ENCODE data around the gene PRRG4. TPM values are rescaled to one million over a fixed set of nuclear protein-coding genes. Genes with fewer than 3 reads are reported as not detected.

The PRRG4 gene
- total and polyA plus RNA-seq, 2 of the 13 experiments (the other 11 are each of a cell fraction or from before 2014, with no cell fraction given): 0.24 to 0.95 TPM

DNA sequence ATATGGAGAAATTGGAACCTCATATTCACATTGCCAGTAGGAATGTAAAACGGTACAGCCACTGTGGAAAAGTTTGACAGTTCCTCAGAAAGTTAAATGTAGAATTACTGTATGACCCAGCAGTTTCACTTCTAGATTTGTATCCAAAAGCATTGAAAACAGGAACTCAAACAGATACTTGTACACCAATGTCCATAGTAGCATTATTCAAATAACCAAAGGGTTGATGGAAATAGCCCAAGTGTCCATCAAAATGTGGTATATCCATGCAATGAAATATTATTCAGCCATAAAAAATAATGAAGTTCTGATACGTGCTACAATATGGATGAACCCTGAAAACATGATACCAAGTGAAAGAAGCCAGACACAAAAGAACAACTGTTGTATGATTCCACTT, 17.8 kb downstream of the PRRG4 start:
- CTCF ChIA-PET (ENCODE audit: low intra/inter-chr PET ratio, low total read pairs): no interaction called here
- Histone ChIP-seq H3K27me3 (ENCODE audit: control insufficient read depth in 1 of 2, insufficient read depth in 2 of 2, low read length in 2 of 2) (no peaks in the 10 kb centered on the region), H3K4me3 (replicated peaks in 1 of 3; ENCODE audit: insufficient read depth in 1 of 3, low read depth in 2 of 3, low read length in 3 of 3) (no peak overlapping the region), H4K20me1 (ENCODE audit: insufficient read depth, low read length) (no peaks in the 10 kb centered on the region), H3K36me3 (replicated peaks in 1 of 2; ENCODE audit: control insufficient read depth in 1 of 2, insufficient read depth in 2 of 2, low read length in 2 of 2) (no peaks in the 10 kb centered on the region), H3K79me2 (ENCODE audit: insufficient read depth, low read length) (no peaks in the 10 kb centered on the region), H3K9ac (ENCODE audit: insufficient read depth, low read depth, low read length) (no peak overlapping the region), H3K4me1 (ENCODE audit: insufficient read depth, low read length) (no peaks in the 10 kb centered on the region), H3K9me3 (ENCODE audit: low read length) (no peaks in the 10 kb centered on the region), H3K27ac (ENCODE audit: extremely low read length, insufficient read depth, low read length) (no peak overlapping the region), H3K4me2 (ENCODE audit: low read depth, low read length) (no peak overlapping the region), H2AFZ (ENCODE audit: low read length) (no peak overlapping the region)
- intact Hi-C loops (cut with micrococcal nuclease; ENCODE audit: unreplicated experiment) (no loop called here), in situ Hi-C loops (cut with HindIII; ENCODE audit: extremely low pct_ligation_motif_present, low pct_unique_long_range_greater_than_20kb) (no loop called here)
- no peak for FAIRE-seq
- TF ChIP-seq ZNF17 (CRISPR knock-in tag; IDR thresholded peaks at IDR 0.05) (no peak), ZNF709 (CRISPR knock-in tag; IDR thresholded peaks at IDR 0.05) (no peak), ADNP (CRISPR knock-in tag; IDR thresholded peaks at IDR 0.05) (no peak), PHF21A (CRISPR knock-in tag; IDR thresholded peaks at IDR 0.05) (no peak), SNAI1 (CRISPR knock-in tag; IDR thresholded peaks at IDR 0.05; ENCODE audit: borderline replicate concordance) (no peak), RFX3 (CRISPR knock-in tag; IDR thresholded peaks at IDR 0.05) (no peak), EED (CRISPR knock-in tag; IDR thresholded peaks at IDR 0.05) (no peak)
- TF ChIP-seq, protein P1, sequence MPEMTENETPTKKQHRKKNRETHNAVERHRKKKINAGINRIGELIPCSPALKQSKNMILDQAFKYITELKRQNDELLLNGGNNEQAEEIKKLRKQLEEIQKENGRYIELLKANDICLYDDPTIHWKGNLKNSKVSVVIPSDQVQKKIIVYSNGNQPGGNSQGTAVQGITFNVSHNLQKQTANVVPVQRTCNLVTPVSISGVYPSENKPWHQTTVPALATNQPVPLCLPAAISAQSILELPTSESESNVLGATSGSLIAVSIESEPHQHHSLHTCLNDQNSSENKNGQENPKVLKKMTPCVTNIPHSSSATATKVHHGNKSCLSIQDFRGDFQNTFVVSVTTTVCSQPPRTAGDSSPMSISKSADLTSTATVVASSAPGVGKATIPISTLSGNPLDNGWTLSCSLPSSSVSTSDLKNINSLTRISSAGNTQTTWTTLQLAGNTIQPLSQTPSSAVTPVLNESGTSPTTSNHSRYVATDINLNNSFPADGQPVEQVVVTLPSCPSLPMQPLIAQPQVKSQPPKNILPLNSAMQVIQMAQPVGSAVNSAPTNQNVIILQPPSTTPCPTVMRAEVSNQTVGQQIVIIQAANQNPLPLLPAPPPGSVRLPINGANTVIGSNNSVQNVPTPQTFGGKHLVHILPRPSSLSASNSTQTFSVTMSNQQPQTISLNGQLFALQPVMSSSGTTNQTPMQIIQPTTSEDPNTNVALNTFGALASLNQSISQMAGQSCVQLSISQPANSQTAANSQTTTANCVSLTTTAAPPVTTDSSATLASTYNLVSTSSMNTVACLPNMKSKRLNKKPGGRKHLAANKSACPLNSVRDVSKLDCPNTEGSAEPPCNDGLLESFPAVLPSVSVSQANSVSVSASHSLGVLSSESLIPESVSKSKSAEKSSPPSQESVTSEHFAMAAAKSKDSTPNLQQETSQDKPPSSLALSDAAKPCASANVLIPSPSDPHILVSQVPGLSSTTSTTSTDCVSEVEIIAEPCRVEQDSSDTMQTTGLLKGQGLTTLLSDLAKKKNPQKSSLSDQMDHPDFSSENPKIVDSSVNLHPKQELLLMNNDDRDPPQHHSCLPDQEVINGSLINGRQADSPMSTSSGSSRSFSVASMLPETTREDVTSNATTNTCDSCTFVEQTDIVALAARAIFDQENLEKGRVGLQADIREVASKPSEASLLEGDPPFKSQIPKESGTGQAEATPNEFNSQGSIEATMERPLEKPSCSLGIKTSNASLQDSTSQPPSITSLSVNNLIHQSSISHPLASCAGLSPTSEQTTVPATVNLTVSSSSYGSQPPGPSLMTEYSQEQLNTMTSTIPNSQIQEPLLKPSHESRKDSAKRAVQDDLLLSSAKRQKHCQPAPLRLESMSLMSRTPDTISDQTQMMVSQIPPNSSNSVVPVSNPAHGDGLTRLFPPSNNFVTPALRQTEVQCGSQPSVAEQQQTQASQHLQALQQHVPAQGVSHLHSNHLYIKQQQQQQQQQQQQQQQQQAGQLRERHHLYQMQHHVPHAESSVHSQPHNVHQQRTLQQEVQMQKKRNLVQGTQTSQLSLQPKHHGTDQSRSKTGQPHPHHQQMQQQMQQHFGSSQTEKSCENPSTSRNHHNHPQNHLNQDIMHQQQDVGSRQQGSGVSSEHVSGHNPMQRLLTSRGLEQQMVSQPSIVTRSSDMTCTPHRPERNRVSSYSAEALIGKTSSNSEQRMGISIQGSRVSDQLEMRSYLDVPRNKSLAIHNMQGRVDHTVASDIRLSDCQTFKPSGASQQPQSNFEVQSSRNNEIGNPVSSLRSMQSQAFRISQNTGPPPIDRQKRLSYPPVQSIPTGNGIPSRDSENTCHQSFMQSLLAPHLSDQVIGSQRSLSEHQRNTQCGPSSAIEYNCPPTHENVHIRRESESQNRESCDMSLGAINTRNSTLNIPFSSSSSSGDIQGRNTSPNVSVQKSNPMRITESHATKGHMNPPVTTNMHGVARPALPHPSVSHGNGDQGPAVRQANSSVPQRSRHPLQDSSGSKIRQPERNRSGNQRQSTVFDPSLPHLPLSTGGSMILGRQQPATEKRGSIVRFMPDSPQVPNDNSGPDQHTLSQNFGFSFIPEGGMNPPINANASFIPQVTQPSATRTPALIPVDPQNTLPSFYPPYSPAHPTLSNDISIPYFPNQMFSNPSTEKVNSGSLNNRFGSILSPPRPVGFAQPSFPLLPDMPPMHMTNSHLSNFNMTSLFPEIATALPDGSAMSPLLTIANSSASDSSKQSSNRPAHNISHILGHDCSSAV (CRISPR knock-in tag; IDR thresholded peaks at IDR 0.05; ENCODE audit: borderline replicate concordance): no peak
- 49% methylated on average over 2 of the region's 2 CpGs for WGBS (ENCODE audit: low lambda C conversion rate)
- no peak for ATAC-seq
- POLR2A ChIA-PET: no interaction called here
- no TSS peak for BruUV-seq (replicated peaks)
- no peak for DNase-seq (ENCODE audit: low spot score)
